Measurements from ENCODE around the gene TRPM3.
A peak's percentile ranks its signal among the peaks of the same experiment; 100 is the strongest.

Gene TRPM3

GRCh38 chr9:70642341-70642740 is 479.1 kb downstream of the TRPM3 start:
- Histone ChIP-seq H3K36me3 (ENCODE audit: insufficient read depth) (no peaks in the 10 kb centered on the region), H3K27ac (no peak overlapping the region), H3K9ac (no peak overlapping the region), H3K4me3 (IDR thresholded peaks at IDR 0.05; ENCODE audit: insufficient read depth, low read depth, low read length) (no peak overlapping the region), H3K79me2 (ENCODE audit: insufficient read depth, low read depth) (no peaks in the 10 kb centered on the region), H3K4me2 (no peak overlapping the region), H2AFZ (ENCODE audit: low read depth) (no peak overlapping the region), H3K27me3 (ENCODE audit: insufficient read depth, low read depth) (no peaks in the 10 kb centered on the region), H3K4me1 (ENCODE audit: low read depth, poor library complexity, severe bottlenecking) (no peaks in the 10 kb centered on the region), H4K20me1 (ENCODE audit: insufficient read depth) (no peaks in the 10 kb centered on the region)
- TF ChIP-seq CTCF (conservative IDR thresholded peaks at IDR 0.05; ENCODE audit: low read depth, low read length) = no peak

DNA sequence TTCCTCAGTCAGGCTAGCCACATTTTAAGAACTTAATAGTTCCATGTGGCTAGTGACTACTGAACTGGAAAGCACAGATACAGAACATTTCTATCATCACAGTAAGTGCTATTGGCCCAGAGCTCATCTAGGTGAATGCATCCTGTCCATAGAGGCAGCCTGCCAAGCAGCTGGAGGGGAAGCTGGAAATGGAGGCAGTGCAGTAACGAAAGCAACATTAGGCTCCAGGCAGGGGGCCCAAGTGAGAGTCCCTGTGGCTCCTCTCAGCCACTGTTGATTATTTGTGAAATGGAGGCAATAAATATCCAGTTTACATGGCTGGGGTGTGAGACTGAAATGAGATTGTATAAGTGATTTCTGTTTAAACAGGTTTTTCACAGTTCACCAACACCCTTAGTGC is 479.8 kb downstream of the TRPM3 start:
- Histone ChIP-seq H4K20me1 (ENCODE audit: insufficient read depth) (no peaks in the 10 kb centered on the region), H3K9ac (no peak overlapping the region), H3K4me3 (IDR thresholded peaks at IDR 0.05; ENCODE audit: insufficient read depth, low read depth, low read length) (no peak overlapping the region)

GRCh38 chr9:70641031-70641430 is 480.4 kb downstream of the TRPM3 start:
- Histone ChIP-seq H3K79me2 (ENCODE audit: insufficient read depth, low read depth) (no peaks in the 10 kb centered on the region), H3K27ac (no peak overlapping the region), H3K27me3 (ENCODE audit: insufficient read depth, low read depth) (no peaks in the 10 kb centered on the region), H3K36me3 (ENCODE audit: insufficient read depth) (no peaks in the 10 kb centered on the region), H3K4me2 (no peak overlapping the region), H3K4me1 (ENCODE audit: low read depth, poor library complexity, severe bottlenecking) (no peaks in the 10 kb centered on the region), H3K4me3 (IDR thresholded peaks at IDR 0.05; ENCODE audit: insufficient read depth, low read depth, low read length) (no peak overlapping the region), H3K9ac (no peak overlapping the region), H4K20me1 (ENCODE audit: insufficient read depth) (no peaks in the 10 kb centered on the region), H2AFZ (ENCODE audit: low read depth) (no peak overlapping the region)
- no peak for TF ChIP-seq CTCF (conservative IDR thresholded peaks at IDR 0.05; ENCODE audit: low read depth, low read length)

More for the DNA sequence above, 479.8 kb downstream of the TRPM3 start:
- TF ChIP-seq CTCF (conservative IDR thresholded peaks at IDR 0.05; ENCODE audit: low read depth, low read length) = no peak
- no peak overlapping the region for H3K27ac ChIP-seq
- H3K4me2 ChIP-seq = no peak overlapping the region
- no peaks in the 10 kb centered on the region for H3K79me2 ChIP-seq (ENCODE audit: insufficient read depth, low read depth)
- no peaks in the 10 kb centered on the region for H3K36me3 ChIP-seq (ENCODE audit: insufficient read depth)
- H3K4me1 ChIP-seq (ENCODE audit: low read depth, poor library complexity, severe bottlenecking) = no peaks in the 10 kb centered on the region
- no peak overlapping the region for H2AFZ ChIP-seq (ENCODE audit: low read depth)
- H3K27me3 ChIP-seq (ENCODE audit: insufficient read depth, low read depth) = no peaks in the 10 kb centered on the region

DNA sequence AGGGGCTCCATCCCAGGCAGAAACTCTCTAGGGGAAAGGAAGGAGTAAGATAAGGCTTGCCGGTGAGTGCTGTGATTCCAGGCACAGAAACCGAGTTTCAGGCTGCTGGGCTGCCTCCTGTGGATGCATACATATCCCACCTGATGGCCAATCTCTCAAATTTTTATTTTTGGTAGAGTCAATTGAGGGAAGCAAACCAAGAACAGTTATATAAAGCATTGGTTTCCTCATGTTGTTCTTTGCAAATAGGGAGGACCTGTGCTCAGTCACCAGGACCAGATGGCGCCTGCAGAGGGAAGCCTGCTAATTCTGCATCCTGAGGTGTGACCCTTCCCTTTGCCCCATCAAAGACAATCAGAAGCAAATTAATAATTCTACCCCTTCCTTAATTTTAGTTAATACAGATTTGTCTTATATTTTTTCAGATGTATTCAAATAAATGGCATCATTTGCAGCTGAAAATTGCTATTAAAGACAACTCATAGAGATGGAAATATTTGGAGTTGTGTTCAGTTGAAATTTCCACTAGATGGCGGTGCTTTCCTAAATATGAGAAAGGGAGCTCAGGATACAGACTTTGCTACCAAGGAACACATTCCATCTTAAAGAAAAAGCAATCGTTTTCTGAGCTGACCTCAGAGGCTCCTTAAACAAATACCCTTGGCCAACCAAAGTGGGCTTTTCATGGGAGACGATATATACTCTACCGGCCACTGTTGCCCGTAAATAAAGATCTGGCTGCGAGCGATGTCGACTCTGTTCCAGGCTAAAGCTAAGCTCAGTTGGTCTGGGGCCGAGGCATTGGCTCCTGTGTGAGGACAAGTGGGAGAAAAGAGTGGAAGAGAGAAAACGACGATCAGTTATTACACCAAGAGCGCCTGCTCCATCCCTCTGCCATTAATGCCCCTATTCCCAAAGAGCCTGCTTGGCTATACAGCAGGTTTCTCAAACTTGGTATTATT is 481.3 kb downstream of the TRPM3 start:
- TF ChIP-seq CTCF (conservative IDR thresholded peaks at IDR 0.05; ENCODE audit: low read depth, low read length) = peak; percentile 83
- no peaks in the 10 kb centered on the region for H4K20me1 ChIP-seq (ENCODE audit: insufficient read depth)
- no peak overlapping the region for H3K9ac ChIP-seq
- H2AFZ ChIP-seq (ENCODE audit: low read depth) = no peak overlapping the region
- no peak overlapping the region for H3K4me3 ChIP-seq (IDR thresholded peaks at IDR 0.05; ENCODE audit: insufficient read depth, low read depth, low read length)
- H3K36me3 ChIP-seq (ENCODE audit: insufficient read depth) = no peaks in the 10 kb centered on the region
- H3K79me2 ChIP-seq (ENCODE audit: insufficient read depth, low read depth) = no peaks in the 10 kb centered on the region
- no peaks in the 10 kb centered on the region for H3K27me3 ChIP-seq (ENCODE audit: insufficient read depth, low read depth)
- H3K4me2 ChIP-seq = no peak overlapping the region
- no peaks in the 10 kb centered on the region for H3K4me1 ChIP-seq (ENCODE audit: low read depth, poor library complexity, severe bottlenecking)
- no peak overlapping the region for H3K27ac ChIP-seq

Data from KMS-11 (cell line).